ENCODE results near the gene RFX3.

RFX3 gene

DNA sequence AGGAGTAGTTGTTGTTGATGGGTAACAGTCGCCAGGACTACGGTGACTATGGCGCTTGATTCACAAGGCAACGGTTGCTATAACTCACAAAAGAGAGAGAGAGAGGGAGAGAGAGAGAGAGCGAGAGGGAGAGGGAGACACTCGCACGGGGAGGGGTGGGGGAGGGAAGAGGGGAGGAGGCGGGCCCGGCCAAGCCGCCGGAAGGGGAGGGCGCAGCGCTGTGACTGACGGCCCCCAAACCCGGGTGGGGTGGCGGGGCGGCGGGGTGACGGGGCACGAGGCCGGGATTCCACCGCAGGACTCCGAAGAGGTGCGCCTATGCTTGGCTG is at the start of gene RFX3:
Gene RFX3, minus strand, starts transcription at position 166 of the 329 bp plus-strand sequence. CDS start 130,413 bp downstream, outside the sequence.
- H3K27me3 Mint-ChIP-seq: no peaks in the 10 kb centered on the region
- H3K9me3 Mint-ChIP-seq: no peaks in the 10 kb centered on the region
- H3K27ac Mint-ChIP-seq: peak within 1 kb of the TSS; percentile 100
- no peaks in the 10 kb centered on the region for H3K36me3 Mint-ChIP-seq
- H3K4me3 Mint-ChIP-seq: peak within 1 kb of the TSS; percentile 98
- peaks cover 67% of the 10 kb centered on the region for H3K4me1 Mint-ChIP-seq

DNA sequence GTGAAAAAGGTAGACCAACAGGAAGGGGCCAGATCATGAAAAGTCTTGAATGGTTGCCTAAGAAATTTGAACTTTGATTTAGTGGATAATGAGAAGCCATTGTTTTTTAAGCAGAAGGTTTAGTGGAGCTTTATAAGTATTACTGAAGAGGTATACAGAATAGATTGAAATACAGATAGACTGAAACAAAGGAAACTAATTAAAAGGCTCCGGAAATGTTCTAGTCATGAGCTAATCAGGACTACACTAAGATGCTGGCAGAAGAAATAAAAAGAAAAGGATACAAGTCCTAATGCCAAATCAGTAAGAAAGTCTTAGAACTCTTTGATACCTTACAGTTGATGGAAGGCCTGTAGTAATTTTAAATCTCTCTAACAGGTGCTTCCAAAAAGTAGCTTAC is 45.7 kb upstream of the RFX3 start:
- no peak overlapping the region for H3K4me3 Mint-ChIP-seq
- peaks cover 2% of the 10 kb centered on the region for H3K36me3 Mint-ChIP-seq
- H3K27me3 Mint-ChIP-seq: no peaks in the 10 kb centered on the region
- H3K9me3 Mint-ChIP-seq: no peaks in the 10 kb centered on the region
- H3K4me1 Mint-ChIP-seq: no peaks in the 10 kb centered on the region
- no peak overlapping the region for H3K27ac Mint-ChIP-seq

DNA sequence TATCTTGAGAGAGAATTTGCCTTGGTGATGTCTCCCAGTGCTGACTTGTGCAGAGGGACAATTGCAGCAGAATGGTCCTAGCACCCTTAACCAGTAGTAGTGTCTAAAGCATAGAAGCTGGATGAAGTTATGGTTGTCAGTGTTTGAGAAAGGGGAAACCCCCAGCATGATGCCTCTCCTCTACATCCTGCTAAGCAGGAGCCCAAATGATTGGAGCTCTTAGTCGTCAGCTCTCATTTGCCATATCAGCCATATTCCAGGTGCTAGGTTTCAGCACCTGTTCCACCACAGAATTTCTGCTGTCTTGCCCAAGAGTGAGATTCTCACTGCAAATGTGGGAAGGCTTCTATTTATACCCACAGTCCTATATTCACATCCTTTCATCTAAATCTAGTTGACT is 43.7 kb upstream of the RFX3 start:
- Mint-ChIP-seq H3K27me3 (no peaks in the 10 kb centered on the region), H3K9me3 (no peaks in the 10 kb centered on the region), H3K4me1 (no peaks in the 10 kb centered on the region), H3K36me3 (peaks cover 1% of the 10 kb centered on the region), H3K27ac (no peak overlapping the region), H3K4me3 (no peak overlapping the region)

DNA sequence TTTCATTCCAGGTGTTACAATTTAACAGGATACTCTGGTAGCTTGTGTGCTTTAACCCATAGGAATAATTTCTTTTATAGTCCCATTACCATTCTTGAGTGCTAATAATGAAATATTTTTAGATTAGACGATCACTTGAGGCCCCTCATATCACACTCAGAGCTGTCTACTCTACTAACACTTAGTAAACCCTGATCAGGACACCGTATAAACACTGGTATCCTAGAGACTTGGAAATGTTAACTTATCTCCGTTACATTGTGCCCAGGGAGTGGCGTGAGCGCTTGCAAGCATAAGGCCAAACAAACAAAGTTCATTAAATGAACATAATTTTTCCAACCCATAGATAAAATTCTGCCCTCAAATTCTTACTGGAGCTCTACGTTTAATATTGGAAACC is 42.2 kb upstream of the RFX3 start:
- Mint-ChIP-seq H3K4me1 (no peaks in the 10 kb centered on the region), H3K4me3 (no peak overlapping the region), H3K27me3 (no peaks in the 10 kb centered on the region), H3K9me3 (no peaks in the 10 kb centered on the region), H3K36me3 (peaks cover 3% of the 10 kb centered on the region), H3K27ac (no peak overlapping the region)

DNA sequence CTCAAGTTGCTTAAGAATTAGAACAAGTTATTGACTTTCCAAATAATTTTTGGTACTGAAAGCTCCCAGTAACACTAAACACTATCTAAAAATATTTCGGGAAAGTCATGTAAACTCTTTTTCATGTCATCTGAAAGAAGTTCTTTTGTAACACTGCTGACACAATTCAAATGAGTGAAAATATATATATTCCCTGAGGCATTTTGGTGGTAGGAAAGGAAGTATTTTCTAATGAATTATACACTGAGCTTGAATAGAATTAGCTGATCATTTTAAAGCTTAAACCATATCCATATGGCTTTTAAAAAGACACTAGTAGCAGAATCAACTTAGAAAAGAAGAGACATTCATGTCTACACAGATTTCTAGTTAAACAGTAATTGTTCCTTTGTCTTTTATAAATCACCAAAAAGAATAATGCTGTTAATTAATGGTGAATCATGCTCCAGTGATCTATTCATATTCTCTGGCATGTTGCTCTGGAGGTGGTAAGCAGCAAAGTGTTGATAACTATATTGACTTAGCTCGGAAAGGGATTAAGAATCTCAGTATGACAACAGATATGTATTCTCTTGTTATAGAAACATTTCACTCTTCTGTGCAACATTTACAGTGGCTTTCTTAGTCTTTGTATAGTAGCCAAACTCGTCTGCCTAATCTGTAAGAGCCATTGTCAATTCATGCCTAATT is 27.4 kb upstream of the RFX3 start:
- Mint-ChIP-seq H3K27me3 (no peaks in the 10 kb centered on the region), H3K4me3 (no peak overlapping the region), H3K36me3 (peaks cover 15% of the 10 kb centered on the region), H3K4me1 (no peaks in the 10 kb centered on the region), H3K9me3 (no peaks in the 10 kb centered on the region), H3K27ac (no peak overlapping the region)

DNA sequence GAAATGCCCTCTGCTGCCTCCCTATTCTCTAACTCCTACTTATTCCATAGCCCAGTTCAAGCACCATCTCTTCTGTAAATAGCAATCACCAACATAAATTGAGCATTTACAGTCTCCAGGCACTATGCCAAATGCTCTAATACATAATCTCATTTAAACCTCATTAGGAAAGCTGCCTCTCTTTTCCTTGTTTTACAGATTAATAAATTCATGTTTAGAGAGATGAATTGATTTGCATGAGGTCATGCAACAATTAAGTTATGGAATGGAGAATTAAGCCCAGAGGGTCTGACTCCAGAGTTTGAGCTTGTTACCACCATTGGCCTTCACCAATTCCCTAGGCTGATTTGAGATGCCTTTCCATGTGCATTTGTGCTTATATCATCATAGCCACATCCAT is 23.4 kb upstream of the RFX3 start:
- Mint-ChIP-seq H3K36me3 (peaks cover 9% of the 10 kb centered on the region), H3K4me3 (no peak overlapping the region), H3K27me3 (no peaks in the 10 kb centered on the region), H3K4me1 (no peaks in the 10 kb centered on the region), H3K27ac (no peak overlapping the region), H3K9me3 (no peaks in the 10 kb centered on the region)

DNA sequence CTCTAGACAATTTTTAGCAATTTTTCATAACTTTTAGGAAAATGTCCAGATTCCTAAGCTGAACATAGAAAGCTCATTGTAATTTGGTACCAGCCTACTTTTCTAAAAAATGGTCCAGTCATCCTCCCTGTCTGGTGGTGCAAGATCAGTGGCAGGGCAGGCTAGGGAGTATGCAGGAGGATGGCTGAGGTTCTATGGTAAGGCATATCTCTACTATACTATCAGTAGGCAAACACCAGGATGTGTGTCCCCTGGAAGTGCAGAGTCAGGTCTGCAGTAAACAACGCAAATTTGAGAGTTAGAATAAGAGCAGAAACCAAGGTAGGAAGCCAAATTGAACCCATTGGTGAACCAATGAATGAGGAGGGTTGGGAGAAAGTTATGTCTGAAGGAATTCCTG is 22.8 kb upstream of the RFX3 start:
- H3K4me1 Mint-ChIP-seq: no peaks in the 10 kb centered on the region
- no peak overlapping the region for H3K4me3 Mint-ChIP-seq
- no peak overlapping the region for H3K27ac Mint-ChIP-seq
- no peaks in the 10 kb centered on the region for H3K27me3 Mint-ChIP-seq
- H3K36me3 Mint-ChIP-seq: peaks cover 9% of the 10 kb centered on the region
- H3K9me3 Mint-ChIP-seq: no peaks in the 10 kb centered on the region

DNA sequence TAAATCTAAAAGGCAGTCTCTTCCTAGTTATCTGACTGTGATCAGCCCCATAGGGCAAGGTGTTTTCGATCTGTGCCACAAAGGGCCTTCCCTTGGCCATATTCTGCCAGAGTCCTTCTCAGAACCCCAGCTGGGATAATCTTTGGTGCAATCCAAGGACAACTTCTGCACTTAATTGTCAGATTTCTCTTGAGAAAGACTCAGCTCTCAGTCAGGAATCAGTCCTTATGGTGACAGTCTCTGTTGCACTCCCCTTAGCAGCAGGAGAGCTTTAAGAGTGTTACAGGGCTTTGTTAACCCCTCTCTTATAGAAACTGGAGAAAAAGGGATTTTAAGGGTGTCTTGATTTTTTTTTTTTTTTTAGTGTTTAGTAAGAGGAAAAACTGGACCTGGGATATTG is 15.4 kb upstream of the RFX3 start:
- Mint-ChIP-seq H3K4me3 (no peak overlapping the region), H3K4me1 (peaks cover 14% of the 10 kb centered on the region), H3K36me3 (no peaks in the 10 kb centered on the region), H3K9me3 (no peaks in the 10 kb centered on the region), H3K27ac (no peak overlapping the region), H3K27me3 (no peaks in the 10 kb centered on the region)

DNA sequence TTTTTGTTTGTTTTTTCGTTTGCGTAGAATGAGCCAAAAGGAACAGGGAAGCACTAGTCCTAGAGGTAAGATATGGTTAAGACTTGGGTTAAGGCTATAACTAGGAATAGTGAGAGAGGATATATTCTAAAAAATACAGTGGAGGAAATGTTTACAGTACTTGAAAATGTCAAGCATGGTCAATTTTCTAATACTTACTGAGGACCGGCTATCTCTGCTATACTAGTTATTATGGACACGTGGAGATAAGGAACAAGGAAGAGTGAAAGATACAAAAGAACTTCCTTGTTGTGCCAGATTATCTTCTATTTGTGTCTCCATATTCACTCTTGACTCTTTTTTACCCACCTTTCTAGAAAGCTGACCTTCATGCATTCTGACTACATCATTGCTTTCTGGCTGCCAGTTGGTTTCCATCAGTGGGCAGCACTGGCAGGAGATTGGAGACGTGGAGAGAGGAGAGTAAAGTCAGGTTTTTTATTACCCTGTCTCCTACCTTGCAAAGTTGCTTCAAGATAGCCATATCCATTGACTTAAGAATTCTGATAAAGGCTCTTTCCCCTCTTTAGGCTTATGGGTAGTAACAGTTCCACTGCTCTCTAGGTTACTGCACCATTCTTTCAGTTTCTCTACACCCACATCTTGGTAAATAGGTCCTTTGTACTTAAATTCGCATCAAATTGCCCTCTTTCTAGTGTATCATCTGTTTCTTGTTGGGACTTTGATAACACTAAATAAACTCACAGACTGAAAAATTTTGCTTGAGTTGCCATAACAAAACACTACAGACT is 9.0 kb upstream of the RFX3 start:
- Mint-ChIP-seq H3K27ac (peak overlapping the region; percentile 24), H3K27me3 (no peaks in the 10 kb centered on the region), H3K4me3 (no peak overlapping the region), H3K4me1 (peaks cover 50% of the 10 kb centered on the region), H3K9me3 (no peaks in the 10 kb centered on the region), H3K36me3 (peaks cover 3% of the 10 kb centered on the region)

DNA sequence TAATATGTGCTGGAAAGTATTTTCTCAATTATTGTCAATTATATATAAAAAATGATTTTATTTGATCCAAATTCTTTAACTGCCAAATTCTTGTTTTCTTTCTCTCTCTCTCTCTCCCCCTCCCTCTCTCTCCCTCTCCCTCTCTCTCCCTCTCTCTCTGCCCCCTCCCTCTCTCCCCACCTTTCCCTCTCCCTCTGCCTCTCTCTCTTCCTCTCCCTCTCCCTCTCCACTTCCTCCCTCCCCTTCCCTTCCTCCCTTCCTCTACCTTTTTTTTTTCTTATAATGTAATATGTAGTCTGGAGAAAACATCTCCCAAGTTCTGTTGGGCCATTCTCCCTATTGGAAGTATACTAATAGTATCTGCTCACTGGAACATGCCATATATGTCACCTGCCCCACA is 6.4 kb upstream of the RFX3 start:
- H3K4me1 Mint-ChIP-seq: peaks cover 72% of the 10 kb centered on the region
- H3K4me3 Mint-ChIP-seq: no peak overlapping the region
- H3K27me3 Mint-ChIP-seq: no peaks in the 10 kb centered on the region
- H3K9me3 Mint-ChIP-seq: no peaks in the 10 kb centered on the region
- peaks cover 3% of the 10 kb centered on the region for H3K36me3 Mint-ChIP-seq
- H3K27ac Mint-ChIP-seq: no peak overlapping the region

DNA sequence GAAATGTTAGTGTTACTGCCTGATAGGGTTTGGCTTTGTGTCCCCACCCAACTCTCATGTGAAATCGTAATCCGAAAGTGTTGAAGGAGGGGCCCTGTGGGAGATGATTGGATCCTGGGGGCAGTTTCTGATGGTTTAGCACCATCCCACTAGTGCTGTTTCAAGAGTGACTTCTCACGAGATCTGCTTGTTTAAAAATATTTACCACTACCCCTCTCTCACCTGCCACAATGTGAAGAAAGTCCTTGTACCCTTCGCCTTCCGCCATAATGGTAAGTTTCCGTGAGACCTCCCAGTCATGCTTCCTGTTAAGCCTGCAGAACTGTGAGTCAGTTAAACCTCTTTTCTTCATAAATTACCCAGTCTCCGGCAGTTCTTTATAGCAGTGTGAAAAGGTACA is 2.6 kb upstream of the RFX3 start:
- Mint-ChIP-seq H3K9me3 (no peaks in the 10 kb centered on the region), H3K27me3 (no peaks in the 10 kb centered on the region), H3K4me1 (peaks cover 59% of the 10 kb centered on the region), H3K27ac (peak overlapping the region; percentile 100), H3K4me3 (peak overlapping the region; percentile 98), H3K36me3 (peaks cover 3% of the 10 kb centered on the region)

DNA sequence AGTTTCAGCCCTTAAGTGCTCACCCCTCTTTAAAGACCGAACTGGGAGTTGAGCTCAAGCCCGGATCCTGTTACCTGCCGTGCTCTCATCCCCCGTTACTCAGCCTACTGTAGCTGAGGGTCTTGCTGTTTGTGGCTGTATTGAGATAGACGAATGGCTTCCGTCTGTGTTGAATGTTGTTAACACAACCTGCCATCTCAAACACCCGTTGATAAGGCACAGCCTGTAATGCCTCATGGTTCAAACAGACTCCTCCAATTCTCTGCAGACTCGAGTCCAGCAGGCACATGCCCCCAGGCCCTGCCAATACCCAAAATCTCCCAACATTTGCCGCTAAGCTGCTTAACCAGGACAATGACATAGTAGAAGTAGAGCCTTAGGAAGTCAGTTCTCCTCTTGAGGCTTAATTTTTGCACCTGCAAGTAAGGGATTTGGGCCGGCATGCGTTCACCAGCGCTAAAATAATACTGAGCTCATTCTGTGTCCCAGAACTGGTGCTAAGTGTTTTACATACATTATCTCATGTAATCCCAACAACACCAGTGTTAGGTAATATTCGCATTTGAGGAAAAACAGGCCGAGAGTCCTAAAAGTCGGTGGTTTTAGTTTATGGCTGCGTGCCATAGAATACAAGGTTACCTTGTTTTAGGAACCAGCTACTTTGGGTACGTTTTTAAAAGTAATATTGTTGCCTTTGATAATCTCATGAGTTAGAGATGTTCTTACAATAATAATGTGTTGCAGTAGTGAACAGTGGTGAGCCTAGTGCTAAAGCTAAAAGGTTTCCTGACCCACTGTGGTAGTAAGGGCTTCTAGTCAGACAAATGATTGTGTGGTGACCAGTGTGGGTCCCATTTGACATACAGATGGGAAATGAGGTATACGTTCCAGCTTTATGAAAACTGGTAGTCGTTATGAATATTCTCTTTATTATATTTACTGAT is 1.5 kb upstream of the RFX3 start:
- Mint-ChIP-seq H3K9me3 (no peaks in the 10 kb centered on the region), H3K27me3 (no peaks in the 10 kb centered on the region), H3K36me3 (peaks cover 3% of the 10 kb centered on the region), H3K27ac (peak overlapping the region; percentile 100), H3K4me3 (peak overlapping the region; percentile 98), H3K4me1 (peaks cover 62% of the 10 kb centered on the region)

DNA sequence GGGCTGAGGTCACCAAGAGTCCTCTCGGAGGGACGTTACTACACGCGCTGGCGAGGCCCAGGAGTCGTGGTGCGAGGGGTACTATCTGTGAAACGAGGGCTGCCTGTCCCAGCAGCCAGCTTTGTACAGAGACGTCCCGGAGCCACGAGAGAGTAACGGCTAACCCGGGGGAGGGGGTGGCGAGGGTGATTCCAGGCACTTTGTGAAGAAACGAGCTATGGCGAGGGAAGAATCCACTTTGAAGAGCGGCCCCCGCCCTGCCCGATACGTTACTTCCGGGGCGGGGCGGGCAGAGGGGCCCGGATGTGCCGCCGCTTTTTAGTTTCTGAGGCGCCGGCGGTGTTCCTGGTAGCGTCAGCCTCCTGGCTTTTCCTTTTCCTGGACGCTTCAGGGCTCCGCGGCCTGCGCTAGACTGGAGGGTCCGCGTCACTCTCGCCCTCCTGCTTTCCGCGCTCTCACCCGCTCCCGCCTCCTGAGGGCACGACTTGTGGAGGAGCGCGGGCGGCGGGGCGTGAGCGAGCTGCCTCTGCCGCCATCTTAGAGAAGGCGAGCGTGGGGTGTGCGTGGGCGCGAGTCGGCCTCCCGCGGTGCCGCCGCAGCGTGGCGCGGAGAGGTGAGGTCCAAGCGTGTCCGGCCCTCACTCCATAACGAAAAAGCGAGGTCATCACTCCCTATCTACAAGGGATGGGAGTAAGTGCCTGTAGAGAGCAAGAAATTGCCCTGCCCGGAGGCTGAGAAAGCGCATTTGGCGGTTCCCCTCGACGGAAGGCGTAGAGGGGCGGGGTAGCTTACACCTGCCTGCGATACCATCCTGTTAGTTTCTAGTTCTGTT is 580 bp upstream of the RFX3 start:
- Mint-ChIP-seq H3K4me3 (peak overlapping the region; percentile 98), H3K27me3 (no peaks in the 10 kb centered on the region), H3K36me3 (no peaks in the 10 kb centered on the region), H3K9me3 (no peaks in the 10 kb centered on the region), H3K27ac (peak overlapping the region; percentile 100), H3K4me1 (peaks cover 67% of the 10 kb centered on the region)

DNA sequence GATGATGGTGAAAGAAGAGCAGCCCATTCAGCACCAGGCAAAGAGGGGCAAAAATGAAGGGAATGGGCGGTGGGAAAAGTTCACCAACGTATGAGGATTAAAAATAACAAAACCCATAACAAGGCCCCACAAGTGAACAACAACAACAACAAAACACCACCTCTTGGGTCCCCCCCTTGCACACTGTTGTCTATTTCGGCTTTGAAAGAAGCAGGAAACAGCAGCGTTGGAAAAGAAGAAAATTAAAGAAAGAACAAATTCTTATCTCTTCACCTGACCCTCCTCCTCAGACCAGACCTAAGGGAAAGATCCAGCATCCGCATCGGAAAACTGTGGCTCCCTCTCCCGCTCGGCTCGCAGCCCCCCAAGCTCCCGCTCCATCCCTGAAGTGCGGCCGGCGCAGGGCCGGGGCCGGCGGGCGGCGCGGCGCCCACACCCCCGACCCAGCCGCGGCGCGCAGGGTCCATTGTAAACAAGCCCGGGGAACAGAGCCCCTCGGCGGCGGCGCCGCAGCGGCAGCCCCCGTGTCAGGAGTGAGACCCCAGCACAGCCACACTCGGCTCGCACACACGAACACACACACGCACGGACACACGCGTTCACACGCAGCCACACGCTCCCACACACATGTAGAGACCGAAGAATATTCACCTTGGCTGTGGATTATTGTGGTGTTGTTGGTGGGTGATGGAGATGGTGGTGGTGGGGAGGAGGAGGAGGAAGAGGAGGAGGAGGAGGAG is 535 bp downstream of the RFX3 start:
- Mint-ChIP-seq H3K36me3 (no peaks in the 10 kb centered on the region), H3K4me1 (peaks cover 67% of the 10 kb centered on the region), H3K9me3 (no peaks in the 10 kb centered on the region), H3K27me3 (no peaks in the 10 kb centered on the region), H3K27ac (peak overlapping the region; percentile 100), H3K4me3 (peak overlapping the region; percentile 98)

Data from activated naive CD4-positive, alpha-beta T cell treated with anti-CD3 and anti-CD28 coated beads, Interleukin-2, amount 50 U/mL, for 24 hours (primary cell).